NCI-H446 (cell line): ENCODE results near the gene SOX5.
"Not testable (repeated sequence)": the region's sequence is repeated elsewhere in the genome, so short reads cannot be mapped to it uniquely, and the experiment has no call there.

Source experiments
- DNase-seq, 2 experiments: peaks; one replicate each; lab custom pipeline; 2025; lab: John Stamatoyannopoulos, UW

SOX5 gene

DNA sequence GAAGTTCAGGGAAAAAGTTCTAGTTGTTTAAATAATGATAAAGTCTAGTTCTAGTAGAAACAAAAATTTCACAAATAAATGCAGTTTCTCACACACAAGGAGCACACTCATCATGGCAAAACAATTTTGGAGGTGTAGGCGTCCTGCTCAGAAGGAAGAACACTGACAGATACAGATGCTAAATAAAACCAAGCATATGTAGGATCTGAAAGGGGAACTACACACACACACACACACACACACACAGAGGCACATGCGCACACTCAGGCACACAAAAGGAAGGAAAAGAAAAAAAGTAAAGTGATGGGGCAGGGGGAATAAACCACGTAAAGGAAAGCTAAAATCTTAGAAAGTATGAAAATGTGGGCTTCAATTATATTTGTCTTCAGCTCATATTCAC is 117.7 kb downstream of the SOX5 start:
- no peak for DNase-seq

- no peak for DNase-seq
Measured at GRCh38 chr12:23830210-23830609, 119.3 kb downstream of the SOX5 start.

DNA sequence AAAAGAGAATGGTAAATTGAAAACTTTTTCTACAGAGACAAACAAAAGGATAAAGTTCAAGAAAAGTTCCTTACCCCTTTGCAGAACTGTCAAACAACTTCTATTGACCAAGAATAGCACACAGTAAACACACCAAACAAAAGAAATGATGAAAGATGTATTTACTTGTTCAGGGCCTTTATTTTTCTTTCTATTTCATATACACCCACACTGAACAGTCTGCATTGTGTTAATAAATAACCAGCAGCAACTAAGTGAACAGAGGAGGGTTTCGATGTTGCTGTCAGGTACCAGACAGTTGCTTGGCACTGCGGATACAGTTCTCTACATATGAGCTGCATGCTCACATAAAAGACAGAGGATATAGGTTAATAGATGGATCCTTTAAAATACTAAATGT is 122.1 kb downstream of the SOX5 start:
- no peak for DNase-seq

GRCh38 chr12:23825124-23825523 is 124.3 kb downstream of the SOX5 start:
- not testable (repeated sequence) for DNase-seq

- no peak for DNase-seq
Measured at GRCh38 chr12:23824358-23824757, 125.1 kb downstream of the SOX5 start.

DNA sequence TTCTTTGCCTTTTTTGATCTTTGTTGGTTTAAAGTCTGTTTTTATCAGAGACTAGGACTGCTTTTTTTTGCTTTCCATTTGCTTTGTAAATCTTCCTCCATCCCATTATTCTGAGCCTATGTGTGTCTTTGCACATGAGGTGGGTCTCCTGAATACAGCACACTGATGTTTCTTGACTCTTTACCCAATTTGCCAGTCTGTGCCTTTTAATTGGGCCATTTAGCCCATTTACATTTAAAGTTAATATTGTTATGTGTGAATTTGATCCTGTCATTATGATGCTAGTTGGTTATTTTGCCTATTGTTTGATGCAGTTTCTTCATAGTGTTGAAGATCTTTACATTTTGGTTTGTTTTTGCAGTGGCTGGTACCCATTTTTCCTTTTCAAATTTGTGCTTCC is 126.6 kb downstream of the SOX5 start:
- DNase-seq, result not testable (repeated sequence)

DNA sequence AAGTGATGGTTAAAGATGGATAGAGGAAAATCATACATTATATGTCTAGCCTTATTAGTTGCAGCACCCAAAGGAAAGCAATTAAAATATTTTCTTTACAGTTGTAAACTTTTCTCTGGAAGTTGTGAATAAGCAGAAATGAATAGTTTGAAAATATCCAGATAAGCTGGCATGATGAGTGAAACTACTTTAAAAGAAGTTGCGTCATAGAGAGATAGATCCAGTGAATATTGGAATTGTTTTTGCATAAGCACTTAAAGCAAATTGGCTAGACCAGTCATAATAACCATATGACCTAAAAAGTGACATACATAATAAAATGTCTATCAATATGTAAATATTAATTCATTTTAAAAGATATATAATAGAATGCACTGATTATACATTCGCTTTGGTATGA is 132.1 kb downstream of the SOX5 start:
- DNase-seq, result no peak

DNA sequence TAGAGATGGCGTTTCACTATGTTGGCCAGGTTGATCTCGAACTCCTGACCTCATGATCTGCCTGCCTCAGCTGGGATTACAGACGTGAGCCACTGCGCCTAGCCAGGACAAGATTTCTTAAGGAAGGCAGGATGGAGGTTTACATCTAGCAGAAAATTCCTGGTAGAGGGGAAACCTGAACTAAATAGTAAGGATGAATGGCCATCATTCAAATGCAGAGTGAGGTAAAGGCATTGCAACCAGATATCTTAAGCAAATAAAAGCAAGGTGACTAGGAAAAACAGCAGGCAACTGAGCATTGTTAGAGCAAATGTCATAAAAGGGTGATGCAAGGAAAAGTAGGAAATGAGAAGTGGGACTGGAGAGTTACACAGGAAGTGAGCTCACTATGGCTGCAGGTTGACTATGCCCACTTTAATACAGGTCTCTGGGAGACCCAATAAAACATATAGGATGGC is 133.0 kb downstream of the SOX5 start:
- DNase-seq, result no peak

DNA sequence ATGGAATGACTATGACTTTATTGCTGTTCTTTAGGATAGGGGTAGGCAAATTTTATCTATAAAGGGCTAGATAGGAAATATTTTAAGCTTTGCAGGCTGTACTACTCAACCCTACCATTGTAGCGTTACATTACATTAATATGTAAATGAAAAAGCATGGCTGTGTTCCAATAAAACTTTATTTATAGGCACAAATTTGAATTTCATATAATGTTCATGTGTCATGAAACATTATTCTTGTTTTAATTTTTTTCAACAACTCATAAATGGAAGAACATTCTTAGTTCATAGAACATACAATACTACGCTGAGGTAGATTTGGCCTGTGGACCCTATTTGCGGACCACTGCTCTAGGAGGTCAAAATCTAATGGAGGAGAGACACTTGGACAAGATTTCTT is 133.7 kb downstream of the SOX5 start:
- no peak for DNase-seq

DNA sequence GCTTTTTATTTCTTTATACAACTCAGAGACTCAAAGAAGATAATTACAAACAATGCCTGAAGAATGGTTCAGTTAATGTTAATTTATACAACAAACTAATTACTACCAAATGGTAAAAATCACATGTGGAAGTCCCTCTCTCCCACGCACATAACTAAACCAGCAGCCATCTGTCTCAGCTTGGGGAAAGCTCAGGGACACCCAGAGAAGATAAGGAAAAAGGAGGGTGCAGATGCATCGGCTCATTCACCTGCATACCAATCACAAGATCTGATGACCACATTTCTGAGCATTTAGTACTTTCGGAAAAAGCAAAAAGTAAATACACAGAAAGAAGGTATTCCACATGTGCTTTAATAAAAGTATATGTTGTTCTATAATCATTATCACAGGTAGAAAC is 136.3 kb downstream of the SOX5 start:
- DNase-seq, result no peak

DNA sequence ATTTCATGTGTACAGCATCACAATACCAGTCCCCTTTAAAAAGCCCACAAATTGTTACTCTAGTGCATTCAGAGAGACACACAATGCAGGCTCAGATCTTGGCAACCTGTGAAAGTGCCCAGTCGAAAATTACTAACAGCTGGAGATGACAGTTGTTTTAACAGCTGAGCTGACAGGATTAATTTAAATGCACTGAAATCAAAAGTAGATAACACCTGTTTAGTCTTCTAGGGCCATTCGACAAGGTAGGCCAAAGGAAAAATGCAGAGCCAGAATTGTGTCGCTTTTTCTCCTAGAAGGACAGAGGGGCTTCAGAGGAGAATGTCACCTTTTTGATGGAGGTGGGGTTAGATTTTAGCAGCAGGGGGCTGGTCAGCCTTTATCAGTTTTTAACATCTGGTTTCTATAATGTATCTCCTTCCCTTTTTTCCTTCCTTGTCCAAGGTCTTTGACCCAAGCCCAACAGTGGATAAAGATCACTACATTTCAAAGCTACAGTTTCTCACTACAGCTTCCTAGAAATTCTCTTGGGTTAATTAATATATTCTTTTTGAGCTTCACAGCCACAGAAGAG is 139.1 kb downstream of the SOX5 start:
- peak in 1 of 2 experiments; percentile 48 for DNase-seq

- no peak for DNase-seq
Measured at GRCh38 chr12:23803540-23803939, 145.9 kb downstream of the SOX5 start.

DNA sequence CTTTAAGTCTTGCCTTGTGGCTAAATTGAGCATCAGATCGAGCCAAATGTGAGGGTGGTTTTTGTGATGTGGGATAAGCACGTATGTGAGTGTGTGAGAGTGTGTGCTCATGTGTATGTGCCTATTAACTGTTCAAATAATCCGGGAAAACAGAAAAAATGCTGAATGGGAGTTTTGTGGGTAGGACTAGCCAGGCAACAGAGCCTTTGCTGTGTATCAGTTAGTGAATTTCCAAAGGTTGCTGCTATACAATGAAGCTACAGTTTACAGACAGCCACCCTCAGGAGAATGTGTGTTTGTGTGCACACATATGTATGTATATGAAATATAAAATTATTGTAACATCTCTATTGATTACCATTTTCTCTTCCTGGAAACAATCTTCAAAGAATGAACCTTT is 154.0 kb downstream of the SOX5 start:
- no peak for DNase-seq

DNA sequence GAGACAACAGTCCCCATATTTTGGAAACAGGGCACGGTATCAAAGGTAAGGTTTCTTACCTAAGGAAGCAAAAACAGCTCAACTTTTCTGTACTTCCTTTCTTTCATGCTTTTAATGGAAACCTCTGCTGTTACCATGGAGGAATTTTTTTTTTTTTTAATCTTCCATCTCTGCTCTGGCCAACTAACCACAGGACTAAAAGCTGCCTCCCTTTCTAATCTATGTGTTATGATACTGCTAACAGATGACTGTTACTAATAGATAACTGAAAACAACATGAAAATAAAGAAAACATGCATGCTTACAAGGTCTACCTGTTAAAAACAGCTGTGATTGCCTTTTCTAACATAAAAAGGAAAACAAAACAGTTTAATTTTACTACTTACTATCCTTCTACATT is 168.4 kb downstream of the SOX5 start:
- no peak for DNase-seq

GRCh38 chr12:23775208-23775607 is 174.3 kb downstream of the SOX5 start:
- DNase-seq, result no peak

- DNase-seq, result peak; percentile 42 to 82
Measured at GRCh38 chr12:23771240-23771949, 178.1 kb downstream of the SOX5 start.

- DNase-seq, result no peak
Measured at GRCh38 chr12:23770202-23770938, 179.1 kb downstream of the SOX5 start.

DNA sequence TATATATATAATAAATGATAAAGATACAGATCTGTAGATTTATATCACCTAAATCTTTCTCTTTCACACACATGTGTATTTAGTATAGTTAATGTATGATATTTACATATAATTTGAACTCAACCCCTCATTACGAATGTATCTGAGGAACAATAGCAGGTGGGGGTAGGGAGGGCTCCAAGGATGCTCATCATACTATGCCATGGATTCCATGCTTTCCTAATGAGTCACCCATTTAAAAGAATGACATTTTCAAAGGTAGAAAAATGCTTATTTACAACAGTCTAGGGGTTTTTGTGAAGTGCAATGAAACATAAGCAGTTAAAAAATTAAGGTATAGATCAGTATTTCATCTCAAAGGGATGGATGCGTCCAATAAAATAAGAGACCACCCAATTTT is 181.6 kb downstream of the SOX5 start:
- DNase-seq, result no peak

DNA sequence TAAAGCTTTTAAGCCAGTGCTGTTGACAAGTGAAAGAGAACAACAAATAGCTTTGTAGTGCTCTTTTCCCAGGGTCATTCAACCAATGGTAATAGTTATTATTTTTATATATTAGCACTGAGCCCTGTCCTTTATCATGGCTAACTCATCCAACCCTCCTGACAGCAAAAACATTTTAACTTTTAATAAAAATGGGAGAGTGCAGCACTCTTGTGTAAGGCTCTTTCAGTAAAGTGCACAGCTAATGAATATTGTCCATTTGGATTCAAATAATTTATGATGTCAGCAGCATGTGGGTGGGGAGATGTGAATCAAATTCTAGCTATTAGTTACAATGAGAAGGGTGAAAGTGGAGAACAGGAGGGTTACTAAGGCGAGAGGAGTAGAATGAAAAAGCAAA is 185.7 kb downstream of the SOX5 start:
- no peak for DNase-seq

- peak; percentile 48 to 76 for DNase-seq
Measured at GRCh38 chr12:23760495-23760894, 189.0 kb downstream of the SOX5 start.

GRCh38 chr12:23758608-23759007 is 190.9 kb downstream of the SOX5 start:
- no peak for DNase-seq

DNA sequence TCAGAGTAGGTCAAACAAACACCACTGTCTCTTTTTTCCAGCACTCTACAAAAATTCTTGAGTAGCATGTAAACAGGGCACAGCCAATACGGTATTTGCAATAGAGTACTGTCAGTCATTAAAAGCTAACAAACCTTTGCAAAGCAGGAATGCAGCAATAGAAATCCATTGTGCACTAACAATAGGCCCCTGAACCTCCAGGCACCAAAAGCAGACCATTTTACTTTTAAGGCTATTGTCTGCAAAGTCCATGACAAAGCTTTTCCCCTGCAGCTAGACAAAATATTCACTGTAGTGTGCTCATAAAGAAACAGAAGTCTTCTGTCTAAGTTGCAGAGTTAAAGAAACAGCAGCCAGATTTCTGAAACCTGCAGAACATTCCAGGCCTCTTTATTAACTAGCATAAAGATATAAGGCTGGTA is 191.9 kb downstream of the SOX5 start:
- DNase-seq, result no peak

DNA sequence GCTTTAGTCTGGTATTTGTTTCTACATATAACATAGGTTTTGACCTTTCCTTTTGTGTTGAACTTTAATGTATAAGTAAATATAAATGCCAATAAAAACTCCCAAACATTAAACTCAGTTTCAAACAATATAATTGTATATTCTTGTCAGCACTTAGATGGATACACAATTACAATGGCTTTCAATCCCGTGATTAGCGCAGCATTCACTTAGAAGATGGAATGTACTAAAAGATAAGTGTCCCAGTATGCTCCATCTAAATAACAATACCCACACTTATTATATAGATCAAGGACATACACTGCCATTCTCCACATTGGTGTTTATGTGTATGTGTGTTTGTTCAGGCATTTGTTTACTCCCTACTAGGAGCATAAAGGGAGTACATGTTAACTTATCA is 193.1 kb downstream of the SOX5 start:
- DNase-seq, result no peak
